Activated T-cell treated with anti-CD3 and anti-CD28 coated beads, Interleukin-2, amount 50 U/mL, for 24 hours (primary cell): Measurements from ENCODE around the gene RGS19.

ENCODE experiments used
- DNase-seq: peaks from one replicate; pipeline ENCODE4 v3.0.0-alpha.2; 2020
- H3K27ac Mint-ChIP-seq: 2 replicates; pipeline ENCODE4 v1.8.0; 2020; ENCODE audit warnings: mild to moderate bottlenecking, mixed read lengths
- H3K27me3 Mint-ChIP-seq: 2 replicates; pipeline ENCODE4 v1.8.0; 2020; ENCODE audit warnings: mixed read lengths
- H3K36me3 Mint-ChIP-seq: 2 replicates; pipeline ENCODE4 v1.8.0; 2020; ENCODE audit warnings: low read depth, mixed read lengths
- H3K4me1 Mint-ChIP-seq: 2 replicates; pipeline ENCODE4 v1.8.0; 2020; ENCODE audit warnings: low read depth, mixed read lengths
- H3K4me3 Mint-ChIP-seq: 2 replicates; pipeline ENCODE4 v1.8.0; 2020; ENCODE audit warnings: mild to moderate bottlenecking, moderate library complexity, mixed read lengths
- H3K9me3 Mint-ChIP-seq: 2 replicates; pipeline ENCODE4 v1.8.0; 2020; ENCODE audit warnings: mixed read lengths

The RGS19 gene

GRCh38 chr20:64049060-64049877, 30.0 kb downstream of the RGS19 start, which contains the start of gene SOX18:
TSS of gene SOX18 (minus strand) at chr20:64049639. CDS start at chr20:64049516, 123 bp downstream.
- H3K27ac Mint-ChIP-seq: no peak within 1 kb of the TSS
- H3K9me3 Mint-ChIP-seq: no peaks in the 10 kb centered on the region
- peaks cover 66% of the 10 kb centered on the region for H3K27me3 Mint-ChIP-seq

DNA sequence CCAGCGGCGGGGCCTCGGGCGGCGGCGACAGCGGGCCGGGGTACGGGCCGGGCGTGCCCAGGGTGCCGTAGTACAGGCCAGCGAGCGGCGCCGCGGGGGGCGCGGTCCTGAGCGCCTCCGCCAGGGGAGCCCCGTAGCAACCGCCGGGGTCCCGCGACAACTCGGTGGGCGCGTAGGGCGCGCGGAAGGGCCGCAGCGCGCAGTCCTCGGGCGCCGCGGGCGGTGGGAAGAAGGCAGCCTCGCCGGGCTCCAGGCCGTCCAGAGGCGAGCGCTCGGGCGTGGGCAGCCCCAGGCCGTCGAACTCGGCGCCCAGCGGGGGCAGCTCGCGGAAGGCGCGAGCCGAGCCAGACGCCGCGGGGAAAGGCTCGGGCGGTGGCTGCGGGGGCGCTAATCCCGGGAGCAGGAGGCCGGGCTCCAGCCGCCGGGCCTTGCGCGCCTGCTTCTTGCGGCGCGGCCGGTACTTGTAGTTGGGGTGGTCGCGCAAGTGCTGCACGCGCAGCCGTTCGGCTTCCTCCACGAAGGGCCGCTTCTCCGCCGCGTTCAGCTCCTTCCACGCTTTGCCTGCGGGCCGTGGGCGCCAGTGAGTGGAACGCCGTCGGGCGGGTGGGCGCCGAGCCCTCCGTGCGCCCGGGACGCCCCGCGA, 30.8 kb downstream of the RGS19 start:
- Mint-ChIP-seq H3K27me3 (peaks cover 64% of the 10 kb centered on the region), H3K4me3 (no peak overlapping the region), H3K36me3 (no peaks in the 10 kb centered on the region), H3K4me1 (peaks cover 7% of the 10 kb centered on the region), H3K27ac (no peak overlapping the region), H3K9me3 (no peaks in the 10 kb centered on the region)
- no peak for DNase-seq

More at GRCh38 chr20:64049060-64049877, 30.0 kb downstream of the RGS19 start, which contains the start of gene SOX18:
- no peaks in the 10 kb centered on the region for H3K36me3 Mint-ChIP-seq
- peak within 1 kb of the TSS; percentile 54 for H3K4me3 Mint-ChIP-seq
- DNase-seq: no peak
- peaks cover 7% of the 10 kb centered on the region for H3K4me1 Mint-ChIP-seq

GRCh38 chr20:64047968-64048401, 31.3 kb downstream of the RGS19 start:
- no peaks in the 10 kb centered on the region for H3K9me3 Mint-ChIP-seq
- peaks cover 7% of the 10 kb centered on the region for H3K4me1 Mint-ChIP-seq
- peaks cover 58% of the 10 kb centered on the region for H3K27me3 Mint-ChIP-seq
- H3K4me3 Mint-ChIP-seq: no peak overlapping the region
- no peak overlapping the region for H3K27ac Mint-ChIP-seq
- no peaks in the 10 kb centered on the region for H3K36me3 Mint-ChIP-seq
- no peak for DNase-seq

- Mint-ChIP-seq H3K4me3 (no peak overlapping the region), H3K4me1 (peaks cover 9% of the 10 kb centered on the region), H3K9me3 (no peaks in the 10 kb centered on the region), H3K27ac (no peak overlapping the region), H3K36me3 (no peaks in the 10 kb centered on the region), H3K27me3 (peaks cover 52% of the 10 kb centered on the region)
- DNase-seq: no peak
These were observed 32.3 kb downstream of the RGS19 start for GRCh38 chr20:64047046-64047389.

DNA sequence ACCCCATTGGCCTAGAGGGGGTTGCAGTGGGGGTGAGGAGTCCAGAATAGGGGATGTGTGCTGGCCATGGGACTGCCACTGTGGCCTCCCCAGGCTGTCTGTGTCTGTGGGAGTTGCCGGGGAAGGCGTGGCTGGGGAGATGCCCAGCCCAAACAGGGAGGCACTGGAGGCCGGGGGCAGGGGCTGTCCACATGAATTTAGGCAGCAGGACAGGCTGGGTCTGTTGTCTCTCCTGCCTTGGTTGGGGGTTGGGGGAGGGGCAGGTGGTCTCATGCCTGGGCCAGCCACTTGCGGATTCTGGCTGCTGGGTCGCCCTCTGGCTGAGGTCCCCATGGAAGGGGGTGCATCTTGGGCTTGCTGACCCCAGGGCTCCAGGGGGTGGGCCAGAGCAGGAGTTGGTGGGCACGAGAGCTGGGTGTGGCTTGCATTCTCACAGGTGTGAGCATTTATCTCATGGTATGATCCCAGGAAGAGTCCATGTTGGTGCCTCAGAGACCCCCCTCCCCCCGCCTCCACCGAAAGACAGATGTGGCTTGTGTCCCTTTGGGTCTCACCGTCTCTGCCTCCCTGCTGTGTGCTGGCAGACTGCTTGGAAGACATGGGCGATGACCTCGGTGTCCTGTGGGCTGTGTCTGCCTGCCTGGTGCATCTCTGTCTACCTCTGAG, 33.8 kb downstream of the RGS19 start:
- Mint-ChIP-seq H3K36me3 (no peaks in the 10 kb centered on the region), H3K4me3 (no peak overlapping the region), H3K4me1 (peaks cover 16% of the 10 kb centered on the region), H3K27ac (no peak overlapping the region), H3K27me3 (peaks cover 38% of the 10 kb centered on the region), H3K9me3 (no peaks in the 10 kb centered on the region)
- no peak for DNase-seq

GRCh38 chr20:64044484-64045247, 34.7 kb downstream of the RGS19 start:
- Mint-ChIP-seq H3K4me1 (peaks cover 22% of the 10 kb centered on the region), H3K36me3 (no peaks in the 10 kb centered on the region), H3K4me3 (no peak overlapping the region), H3K27me3 (peaks cover 32% of the 10 kb centered on the region), H3K9me3 (no peaks in the 10 kb centered on the region), H3K27ac (no peak overlapping the region)
- DNase-seq: no peak

- Mint-ChIP-seq H3K9me3 (no peaks in the 10 kb centered on the region), H3K27ac (no peak overlapping the region), H3K36me3 (no peaks in the 10 kb centered on the region), H3K27me3 (peaks cover 29% of the 10 kb centered on the region), H3K4me1 (peaks cover 27% of the 10 kb centered on the region), H3K4me3 (peak overlapping the region; percentile 35)
- no peak for DNase-seq
These were observed 35.5 kb downstream of the RGS19 start for GRCh38 chr20:64043768-64044167.

- Mint-ChIP-seq H3K4me3 (peak overlapping the region; percentile 74), H3K27me3 (peaks cover 23% of the 10 kb centered on the region), H3K27ac (peak overlapping the region; percentile 87), H3K4me1 (peaks cover 31% of the 10 kb centered on the region), H3K36me3 (no peaks in the 10 kb centered on the region), H3K9me3 (no peaks in the 10 kb centered on the region)
- DNase-seq: peak; percentile 65
These were observed 37.1 kb downstream of the RGS19 start for GRCh38 chr20:64042054-64042781.

- peak overlapping the region; percentile 87 for H3K27ac Mint-ChIP-seq
- H3K4me1 Mint-ChIP-seq: peaks cover 36% of the 10 kb centered on the region
- peaks cover 18% of the 10 kb centered on the region for H3K27me3 Mint-ChIP-seq
- H3K4me3 Mint-ChIP-seq: peak overlapping the region; percentile 74
- no peaks in the 10 kb centered on the region for H3K9me3 Mint-ChIP-seq
- no peak for DNase-seq
- no peaks in the 10 kb centered on the region for H3K36me3 Mint-ChIP-seq
These were observed 37.6 kb downstream of the RGS19 start for GRCh38 chr20:64041781-64042053.

DNA sequence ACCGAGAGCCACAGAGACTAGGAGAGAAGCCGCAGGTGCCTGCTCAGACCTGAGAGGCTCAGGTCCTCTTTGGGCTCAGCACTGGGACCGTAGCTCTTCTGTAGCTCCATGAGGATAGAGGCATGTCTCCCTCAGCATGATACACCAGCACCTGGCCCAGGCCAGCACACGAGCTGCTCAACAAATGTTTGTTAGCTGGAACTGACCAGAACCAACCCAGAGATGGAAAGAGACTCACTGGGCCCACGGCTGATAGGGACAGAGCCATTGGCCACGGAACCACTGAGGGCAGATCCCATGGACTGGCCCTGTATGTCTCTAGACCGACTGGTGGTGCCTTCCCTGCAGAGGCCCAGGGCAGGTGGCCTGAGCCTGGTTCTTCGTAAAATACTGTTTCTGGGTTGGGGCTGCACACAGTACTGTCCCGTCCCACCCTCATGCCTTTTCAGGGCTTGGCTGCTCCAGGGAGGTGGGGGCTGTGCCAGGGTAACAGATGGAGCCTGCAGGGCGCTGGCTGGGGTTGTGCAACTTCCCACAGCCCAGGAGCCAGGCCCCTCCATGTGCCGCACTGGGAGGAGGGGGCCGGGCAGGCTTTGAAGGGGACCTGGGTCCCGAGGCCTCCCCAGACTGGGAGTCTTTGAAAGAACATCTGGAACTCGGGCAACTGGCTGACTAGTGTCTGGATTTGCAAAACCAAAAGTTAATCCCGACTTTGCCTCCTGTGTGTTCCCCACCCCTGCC, 38.1 kb downstream of the RGS19 start:
- peak; percentile 41 for DNase-seq
- H3K27ac Mint-ChIP-seq: peak overlapping the region; percentile 31
- H3K36me3 Mint-ChIP-seq: no peaks in the 10 kb centered on the region
- no peaks in the 10 kb centered on the region for H3K9me3 Mint-ChIP-seq
- peaks cover 13% of the 10 kb centered on the region for H3K27me3 Mint-ChIP-seq
- H3K4me1 Mint-ChIP-seq: peaks cover 41% of the 10 kb centered on the region
- peak overlapping the region; percentile 74 for H3K4me3 Mint-ChIP-seq

GRCh38 chr20:64040231-64041039, 38.9 kb downstream of the RGS19 start:
- H3K27ac Mint-ChIP-seq: no peak overlapping the region
- H3K4me3 Mint-ChIP-seq: no peak overlapping the region
- H3K9me3 Mint-ChIP-seq: no peaks in the 10 kb centered on the region
- H3K4me1 Mint-ChIP-seq: peaks cover 45% of the 10 kb centered on the region
- peaks cover under 1% of the 10 kb centered on the region for H3K36me3 Mint-ChIP-seq
- DNase-seq: no peak
- peaks cover 5% of the 10 kb centered on the region for H3K27me3 Mint-ChIP-seq

DNA sequence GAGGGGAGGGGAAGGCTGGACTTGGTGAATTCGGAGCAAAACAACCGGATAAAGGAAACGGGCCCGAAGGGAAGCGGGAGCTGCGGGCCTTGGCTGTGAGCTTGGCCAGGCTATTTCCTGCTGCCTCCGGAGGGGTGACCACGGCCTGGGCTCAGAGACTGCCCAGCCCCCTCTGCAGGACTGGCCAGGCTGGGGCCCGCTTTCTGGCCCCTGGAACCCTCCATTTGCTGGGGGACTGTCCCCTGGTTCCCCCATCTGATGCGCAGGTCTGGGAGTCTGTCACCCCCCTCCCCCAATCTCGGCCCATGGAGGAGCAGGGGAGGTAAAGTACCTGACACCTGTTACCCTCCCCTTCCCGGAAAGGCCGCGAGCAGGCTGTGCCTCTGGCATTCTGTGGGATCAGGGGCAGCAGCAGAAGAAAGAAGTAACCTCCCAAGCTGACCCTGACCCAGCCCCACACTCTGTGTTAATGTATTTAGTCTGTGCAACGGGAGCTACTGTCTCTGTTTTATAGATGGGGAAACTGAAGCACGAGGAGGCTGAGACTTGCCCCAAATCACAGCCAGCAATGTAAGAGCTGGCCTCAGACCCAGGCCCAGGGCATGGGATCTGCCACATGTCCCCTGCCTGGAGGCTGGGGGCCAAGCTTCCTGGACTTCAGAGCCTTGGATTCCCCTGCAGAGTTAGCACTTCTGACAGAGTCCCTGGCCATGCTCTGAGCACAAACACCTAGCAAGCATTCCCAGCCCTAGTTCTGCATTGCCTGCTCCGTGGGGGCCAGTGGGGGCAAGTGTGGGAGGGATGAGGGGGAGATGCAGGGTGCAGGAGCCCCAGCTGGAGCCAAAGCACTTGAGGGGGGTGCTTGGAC, 39.8 kb downstream of the RGS19 start:
- Mint-ChIP-seq H3K36me3 (peaks cover 6% of the 10 kb centered on the region), H3K4me3 (peak overlapping the region; percentile 57), H3K27ac (no peak overlapping the region), H3K27me3 (peaks cover 3% of the 10 kb centered on the region), H3K4me1 (peaks cover 54% of the 10 kb centered on the region), H3K9me3 (no peaks in the 10 kb centered on the region)
- DNase-seq: peak; percentile 41
